Neutrophil (primary cell): ENCODE results near the gene GSK3A.

Experiments
- H3K27ac ChIP-seq: fragments of 200-600 bp; sonication (generic); 2 replicates; pipeline ENCODE4 v1.5.1; 2016; ENCODE audit warnings: mild to moderate bottlenecking, moderate library complexity
- H3K27me3 ChIP-seq: fragments of 200-600 bp; sonication (generic); 2 replicates; pipeline ENCODE4 v1.6.0; 2016; ENCODE audit warnings: mild to moderate bottlenecking
- H3K36me3 ChIP-seq: fragments of 200-600 bp; sonication (generic); 2 replicates; pipeline ENCODE4 v1.5.1; 2017
- H3K4me1 ChIP-seq, 2 experiments: fragments of 200-600 bp in 1 of 2; sonication (generic) in 1 of 2; 1 replicate in 1 of 2; 2 replicates in 1 of 2; pipeline versions ENCODE4 v1.5.1 to v1.6.1; 2013 to 2016; ENCODE audit warnings: low read depth in 1 of 2, low read length in 1 of 2, mild to moderate bottlenecking in 1 of 2, moderate library complexity in 1 of 2; ENCODE audit not compliant: control insufficient read depth in 1 of 2, insufficient read depth in 1 of 2
- H3K4me3 ChIP-seq, 2 experiments: fragments of 200-600 bp in 1 of 2; sonication (generic) in 1 of 2; 1 replicate in 1 of 2; 2 replicates in 1 of 2; pipeline ENCODE4 v1.5.1; 2013 to 2016; ENCODE audit warnings: low read depth in 1 of 2, low read length in 1 of 2, mild to moderate bottlenecking in 1 of 2, moderate library complexity in 1 of 2
- H3K9me3 ChIP-seq: fragments of 200-600 bp; sonication (generic); 2 replicates; pipeline ENCODE4 v1.5.1; 2016
- CTCF ChIP-seq: fragments of 200-600 bp; sonication (generic); IDR thresholded peaks from 2 replicates; pipeline ENCODE4 v1.5.1; 2016; ENCODE audit warnings: antibody characterized with exemption

Gene GSK3A

GRCh38 chr19:42249149-42249750 lies 6.8 kb upstream of the GSK3A start:
- H3K4me3 ChIP-seq, result no peak overlapping the region
- H3K36me3 ChIP-seq, result peaks cover 22% of the 10 kb centered on the region
- no peaks in the 10 kb centered on the region for H3K9me3 ChIP-seq
- TF ChIP-seq CTCF, result no peak
- H3K27me3 ChIP-seq, result no peaks in the 10 kb centered on the region
- H3K4me1 ChIP-seq, result peaks cover 31 to 41% of the 10 kb centered on the region in 2 experiments
- H3K27ac ChIP-seq, result no peak overlapping the region

- Histone ChIP-seq H3K9me3 (no peaks in the 10 kb centered on the region), H3K4me3 (no peak overlapping the region), H3K4me1 (peaks cover 38 to 48% of the 10 kb centered on the region in 2 experiments), H3K27ac (no peak overlapping the region), H3K27me3 (no peaks in the 10 kb centered on the region), H3K36me3 (peaks cover 22% of the 10 kb centered on the region)
- no peak for TF ChIP-seq CTCF
These were observed 6.1 kb upstream of the GSK3A start for GRCh38 chr19:42248270-42249148.

- H3K27ac ChIP-seq, result no peak overlapping the region
- H3K36me3 ChIP-seq, result peaks cover 22% of the 10 kb centered on the region
- peaks cover 37 to 48% of the 10 kb centered on the region in 2 experiments for H3K4me1 ChIP-seq
- no peak overlapping the region for H3K4me3 ChIP-seq
- no peaks in the 10 kb centered on the region for H3K27me3 ChIP-seq
- no peak for TF ChIP-seq CTCF
- no peaks in the 10 kb centered on the region for H3K9me3 ChIP-seq
These were observed 5.3 kb upstream of the GSK3A start for GRCh38 chr19:42247640-42248199.

DNA sequence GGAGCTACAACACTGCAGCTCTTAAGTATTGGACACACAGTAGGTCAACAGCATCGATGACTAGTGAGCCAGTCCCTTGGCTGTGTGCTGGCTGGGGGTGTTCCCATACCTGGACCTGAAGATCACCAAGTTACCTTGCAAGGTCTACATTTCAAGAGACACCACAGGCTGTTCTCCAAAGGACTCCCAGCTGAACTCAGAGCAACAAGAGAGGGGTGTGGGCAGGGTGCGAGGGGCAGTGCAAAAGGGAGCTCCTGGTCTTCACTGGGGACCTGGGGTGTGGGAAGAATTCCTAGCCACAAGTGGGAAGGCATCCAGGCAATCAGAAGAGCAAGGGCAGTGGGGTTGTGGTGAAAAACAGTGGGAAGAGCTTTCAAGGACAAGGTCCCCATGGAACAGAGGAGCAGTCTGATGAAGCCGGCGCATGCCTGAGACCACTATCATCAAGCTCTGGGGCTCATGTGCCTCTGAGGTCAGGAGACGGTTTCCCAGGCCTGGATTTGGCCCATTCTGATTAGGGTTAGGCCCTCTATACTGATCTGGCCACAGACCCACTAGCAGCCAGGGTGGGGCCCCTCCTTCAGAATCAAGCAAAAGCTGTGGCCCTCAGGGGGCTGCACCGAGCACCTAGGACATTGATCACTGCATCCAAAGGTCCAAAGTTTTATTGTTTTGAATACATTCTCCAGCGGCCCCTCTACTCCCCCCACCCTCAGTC lies 4.7 kb upstream of the GSK3A start:
- TF ChIP-seq CTCF, result no peak
- Histone ChIP-seq H3K27me3 (no peaks in the 10 kb centered on the region), H3K36me3 (peaks cover 22% of the 10 kb centered on the region), H3K4me1 (peaks cover 33 to 42% of the 10 kb centered on the region in 2 experiments), H3K9me3 (no peaks in the 10 kb centered on the region), H3K27ac (peak overlapping the region; percentile 36), H3K4me3 (no peak overlapping the region)

GRCh38 chr19:42246143-42246921 lies 3.9 kb upstream of the GSK3A start:
- Histone ChIP-seq H3K9me3 (no peaks in the 10 kb centered on the region), H3K36me3 (peaks cover 22% of the 10 kb centered on the region), H3K4me1 (peaks cover 34 to 42% of the 10 kb centered on the region in 2 experiments), H3K27me3 (no peaks in the 10 kb centered on the region), H3K4me3 (no peak overlapping the region), H3K27ac (peak overlapping the region; percentile 36)
- no peak for TF ChIP-seq CTCF
